GM21619 (cell line): ENCODE data around the gene ASIC4.

Experiments used
- ATAC-seq: cut with Tn5 transposase; IDR thresholded peaks from one replicate; pipeline ENCODE4 v1.9.1; 2021; ENCODE audit not compliant: unreplicated experiment

The ASIC4 gene

DNA sequence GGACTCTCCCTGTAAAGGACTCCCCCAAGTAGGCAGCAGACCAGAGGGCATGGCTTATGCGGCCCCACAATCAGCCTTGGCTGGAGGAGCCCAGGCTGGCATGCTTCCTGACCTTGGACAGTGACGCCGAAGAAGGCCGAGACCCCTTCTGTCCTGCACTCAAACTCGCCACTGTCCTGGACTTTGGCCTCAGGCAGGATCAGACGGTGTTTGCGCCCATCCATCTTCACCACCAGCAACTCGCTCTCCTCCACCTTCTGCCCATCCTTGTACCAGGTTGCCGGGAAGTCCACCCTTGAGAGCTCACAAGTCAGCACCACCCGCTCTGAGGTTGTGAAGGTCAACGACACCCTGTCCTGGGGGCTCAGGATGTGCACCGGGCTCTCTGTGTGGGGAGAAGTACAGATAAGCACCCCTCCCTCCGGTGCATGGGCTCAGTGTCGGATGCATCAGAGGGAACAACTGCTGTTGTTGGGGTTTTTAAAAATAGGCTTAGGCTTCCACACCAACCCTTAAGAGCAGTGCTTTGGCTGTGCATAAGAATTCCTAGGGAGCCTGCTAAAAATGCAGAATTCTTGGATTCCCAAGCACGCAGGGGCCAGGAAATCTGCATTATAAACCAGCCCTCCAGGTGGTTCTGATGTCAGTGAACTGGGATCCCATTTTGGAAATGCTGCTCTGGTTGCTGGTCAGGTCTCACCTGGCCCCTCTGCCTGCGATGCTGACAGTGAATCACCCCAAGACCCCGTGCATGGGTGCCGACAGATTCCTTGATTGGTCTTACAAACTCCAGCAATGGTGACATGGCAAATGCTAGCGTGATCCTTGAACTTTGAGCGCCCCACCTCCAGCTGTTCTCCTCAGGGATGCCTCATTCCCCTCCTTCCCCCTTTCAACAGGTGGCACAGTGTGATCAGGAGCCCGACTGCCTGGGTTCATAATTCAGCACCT is 51.1 kb downstream of the ASIC4 start:
- no peak for ATAC-seq

DNA sequence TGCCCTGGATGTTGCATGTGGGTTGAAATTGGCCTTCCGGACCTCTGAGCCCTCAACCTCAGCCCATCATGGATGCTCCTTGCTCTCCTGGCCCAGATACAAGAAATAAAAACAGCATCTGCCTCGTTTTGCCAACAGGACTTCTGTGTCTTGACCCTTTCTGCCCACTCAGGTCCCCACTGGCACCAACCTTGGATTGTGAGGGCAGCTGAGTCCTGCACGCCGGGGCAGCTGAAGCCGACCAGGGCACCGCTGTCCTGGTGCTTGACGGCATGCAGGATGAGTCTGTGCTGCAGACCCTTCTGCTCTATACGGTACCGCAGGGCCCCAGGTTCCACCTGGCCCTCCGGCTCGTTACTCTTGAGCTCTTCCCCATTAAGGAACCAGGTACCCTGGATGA is 52.4 kb downstream of the ASIC4 start:
- no peak for ATAC-seq

DNA sequence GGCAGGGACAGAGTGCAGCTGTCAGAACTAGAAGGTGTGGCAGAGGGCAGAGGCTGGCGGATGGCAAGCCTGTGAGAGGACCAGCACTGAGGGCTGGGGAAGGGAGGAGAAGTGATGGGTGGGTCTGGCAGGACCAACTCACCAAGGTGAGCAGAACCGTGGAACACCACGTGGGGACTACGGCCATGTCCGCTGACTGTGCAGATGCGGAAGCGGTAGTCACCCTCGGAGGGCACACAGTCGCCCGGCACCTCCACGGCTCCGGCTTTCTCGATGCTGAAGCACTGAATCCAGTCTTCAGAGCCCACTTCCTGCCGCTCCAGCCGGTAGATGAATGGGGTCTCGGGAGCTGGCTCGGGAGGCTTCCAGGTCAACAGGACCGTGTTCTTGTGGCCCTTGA is 52.8 kb downstream of the ASIC4 start:
- no peak for ATAC-seq

DNA sequence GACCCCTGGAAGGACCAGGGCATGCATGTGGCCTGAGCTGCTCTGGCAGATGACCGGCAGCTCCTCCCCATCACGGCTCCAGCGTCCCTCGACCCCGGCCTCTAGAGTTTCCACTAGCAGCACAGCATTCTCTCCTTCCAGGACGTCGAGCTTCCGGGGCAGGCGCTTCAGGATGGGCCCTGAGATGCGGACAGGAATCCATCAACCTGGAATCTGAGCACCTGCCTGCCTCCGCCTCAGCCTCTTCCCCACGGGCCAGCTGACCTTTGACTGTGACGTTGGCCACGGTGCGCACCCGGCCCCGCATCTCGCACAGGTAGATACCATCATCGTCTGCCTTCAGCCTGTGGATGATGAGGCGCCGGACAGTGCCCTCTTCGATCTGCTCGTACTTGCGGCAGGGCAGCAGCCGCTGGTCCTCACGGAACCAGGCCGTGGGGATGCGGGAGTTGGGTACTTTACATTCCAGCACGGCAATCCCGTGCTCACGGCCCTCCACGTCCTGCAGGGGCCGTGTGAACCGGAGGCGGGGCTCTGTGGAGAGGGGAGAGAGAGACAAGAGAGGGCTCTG is 53.6 kb downstream of the ASIC4 start:
- no peak for ATAC-seq

DNA sequence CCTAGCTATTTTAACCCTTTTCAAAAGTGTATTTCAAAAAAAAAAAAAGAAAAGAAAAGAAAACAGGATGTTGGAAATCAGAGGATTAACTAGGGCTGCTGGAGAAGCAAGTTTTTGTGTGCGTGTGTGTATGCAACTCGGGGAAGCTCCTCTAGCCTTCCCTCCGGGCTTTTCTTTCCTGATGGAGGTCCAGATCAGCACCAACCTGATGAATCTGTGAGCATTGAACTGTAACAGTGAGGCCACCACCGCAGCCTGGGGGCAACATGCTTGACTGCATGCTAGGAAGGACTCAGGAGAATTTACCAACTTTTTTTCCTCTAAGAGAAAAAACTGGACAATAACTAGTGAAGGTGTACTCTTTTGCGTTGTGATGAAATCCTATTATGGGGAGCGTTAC is 54.8 kb downstream of the ASIC4 start:
- ATAC-seq, result no peak

DNA sequence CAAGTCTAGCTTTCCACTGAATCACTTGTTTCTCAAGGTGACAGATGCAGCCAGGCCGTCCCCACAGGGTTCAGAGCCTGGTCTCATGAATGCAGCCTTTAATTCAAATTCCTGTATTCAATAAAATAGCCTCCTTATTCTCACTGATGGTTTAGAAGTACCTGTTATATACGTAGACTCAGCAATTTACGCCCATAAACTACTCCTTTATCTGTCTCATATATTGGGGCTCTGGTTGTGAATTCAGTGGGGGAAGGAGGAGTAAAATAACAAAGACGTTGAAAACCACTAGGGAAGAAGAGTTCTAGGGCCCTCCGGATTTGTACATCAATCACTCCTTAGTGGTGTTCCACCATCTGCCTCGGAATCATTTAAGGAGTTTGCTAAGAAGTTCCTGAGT is 55.4 kb downstream of the ASIC4 start:
- no peak for ATAC-seq

DNA sequence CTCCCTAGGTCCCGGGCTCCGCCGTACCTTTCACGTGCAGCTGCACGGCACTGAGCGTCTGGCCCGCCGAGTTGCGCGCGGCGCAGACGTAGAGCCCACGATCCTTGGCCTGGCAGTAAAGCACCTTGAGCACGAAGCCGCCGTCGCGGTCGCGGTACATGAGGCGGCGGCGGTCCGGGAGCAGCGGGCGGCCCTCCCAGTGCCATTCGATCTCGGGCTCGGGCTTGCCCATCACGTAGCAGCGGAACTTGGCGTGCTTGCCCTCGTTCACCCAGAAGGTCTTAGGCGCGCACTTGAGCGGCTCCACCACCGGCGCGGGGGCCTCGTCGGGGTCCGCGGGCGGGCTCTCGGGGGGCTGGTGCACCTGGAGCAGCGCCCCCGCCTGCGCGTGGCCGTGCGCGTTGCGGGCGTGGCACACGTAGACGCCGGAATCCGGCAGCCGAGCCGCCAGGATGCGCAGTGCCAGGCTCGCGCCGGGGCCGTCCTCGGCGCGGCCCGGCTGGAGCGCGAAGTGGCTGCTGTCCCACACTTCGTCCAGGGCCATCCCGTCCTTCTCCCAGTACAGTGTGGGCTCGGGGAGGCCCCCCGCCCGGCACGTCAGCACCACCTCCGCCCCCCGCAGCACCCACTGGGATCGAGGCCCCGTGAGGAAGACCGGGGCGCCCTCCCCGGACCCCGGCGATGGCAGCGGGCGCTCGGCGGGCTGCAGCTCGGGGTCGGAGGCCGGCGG is 56.1 kb downstream of the ASIC4 start:
- ATAC-seq, result no peak

DNA sequence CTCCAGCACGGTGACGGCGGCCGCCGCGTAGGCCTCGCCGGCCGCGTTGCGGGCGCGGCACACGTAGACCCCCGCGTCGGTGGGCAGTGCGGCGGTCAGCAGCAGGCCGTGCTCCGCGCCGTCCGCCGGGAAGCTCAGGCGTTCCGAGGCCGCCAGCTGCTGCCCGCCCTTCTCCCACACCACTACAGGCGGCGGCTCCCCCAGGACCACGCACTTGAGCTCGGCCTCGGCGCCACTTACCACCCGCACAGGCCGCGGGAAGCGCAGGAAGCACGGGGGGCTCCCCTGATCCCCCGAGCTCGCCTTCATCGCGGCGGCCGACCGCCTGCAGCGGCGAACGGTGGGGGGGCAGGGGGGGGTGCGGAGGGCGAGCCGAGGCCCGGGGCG is 56.6 kb downstream of the ASIC4 start:
- no peak for ATAC-seq

DNA sequence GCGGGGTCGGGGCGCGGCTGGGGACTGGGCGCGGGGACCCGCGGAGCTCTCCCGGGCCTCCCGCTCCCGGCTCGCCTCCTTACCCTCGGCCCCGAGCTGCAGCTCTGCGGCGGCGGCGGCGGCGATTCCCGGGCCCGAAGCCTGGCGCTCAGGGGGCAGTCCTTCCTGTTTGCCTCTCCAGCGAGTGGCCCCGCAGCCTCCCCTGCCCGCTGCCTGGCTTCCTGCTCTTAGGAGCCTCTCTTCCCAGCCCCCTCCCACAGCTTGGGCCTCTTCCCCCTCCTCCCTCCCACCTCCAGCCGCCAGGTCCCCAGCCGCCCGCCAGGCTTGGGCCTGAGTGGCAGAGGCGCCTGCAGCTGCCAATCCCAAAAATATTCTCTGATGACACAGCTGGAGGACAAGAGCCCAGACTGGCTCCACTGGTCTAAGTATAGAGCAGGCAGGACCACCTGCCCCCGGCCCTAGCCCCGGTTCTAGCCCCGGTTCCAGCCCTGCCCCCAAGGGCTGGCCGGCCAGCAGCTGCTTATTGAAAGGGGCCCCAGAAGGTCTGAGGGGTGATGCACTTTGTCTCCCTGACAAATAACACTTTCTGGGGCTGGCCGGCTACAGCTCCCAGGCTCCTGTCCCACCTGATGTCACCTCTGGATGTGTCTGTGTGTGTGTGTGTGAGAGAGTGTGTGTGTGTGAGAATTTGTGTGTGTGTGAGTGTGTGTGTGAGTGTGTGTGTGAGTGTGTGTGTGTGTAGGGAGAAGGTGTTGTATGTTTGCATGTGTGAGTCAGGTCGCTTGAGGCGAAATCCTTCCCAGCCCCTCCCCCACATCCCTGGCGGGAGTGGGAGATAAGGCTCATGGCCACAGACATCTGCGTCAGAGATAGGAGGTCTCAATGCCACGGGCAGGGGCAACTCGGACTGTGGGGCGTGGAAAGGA is 57.3 kb downstream of the ASIC4 start, which contains the start of gene OBSL1:
Gene OBSL1, minus strand, starts transcription at position 229 of the 926 bp plus-strand sequence. CDS start 307 bp downstream, outside the sequence.
- ATAC-seq, result no peak

DNA sequence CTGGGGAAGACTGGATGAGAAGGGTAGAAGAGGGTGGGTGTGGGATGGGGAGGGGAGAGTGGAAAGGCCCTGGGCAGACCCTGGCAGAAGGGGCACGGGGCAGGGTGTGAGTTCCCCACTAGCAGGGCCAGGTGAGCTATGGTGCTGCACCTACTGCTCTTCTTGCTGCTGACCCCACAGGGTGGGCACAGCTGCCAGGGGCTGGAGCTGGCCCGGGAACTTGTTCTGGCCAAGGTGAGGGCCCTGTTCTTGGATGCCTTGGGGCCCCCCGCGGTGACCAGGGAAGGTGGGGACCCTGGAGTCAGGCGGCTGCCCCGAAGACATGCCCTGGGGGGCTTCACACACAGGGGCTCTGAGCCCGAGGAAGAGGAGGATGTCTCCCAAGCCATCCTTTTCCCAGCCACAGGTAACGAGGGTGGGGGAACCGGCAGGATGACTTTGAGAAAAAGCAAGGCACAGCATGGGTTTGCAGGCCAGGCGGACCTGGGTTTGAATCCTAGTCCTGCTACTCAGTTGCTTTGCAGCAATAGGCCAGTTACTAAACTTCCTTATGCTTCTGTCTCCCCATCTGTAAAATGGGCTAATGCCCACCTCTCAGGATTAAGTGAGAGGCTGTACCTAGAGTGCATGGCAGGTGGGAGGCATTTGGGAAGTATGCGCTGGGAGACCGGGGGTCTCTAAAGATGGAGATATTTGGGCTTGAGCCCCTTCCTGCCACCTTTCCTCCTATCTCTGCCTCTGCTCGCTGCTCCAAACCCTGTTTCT is 58.1 kb downstream of the ASIC4 start, which contains the start of gene INHA:
Gene INHA, plus strand, starts transcription at position 74 of the 765 bp plus-strand sequence. Its CDS starts 65 bp downstream, at position 139.
- ATAC-seq, result no peak

DNA sequence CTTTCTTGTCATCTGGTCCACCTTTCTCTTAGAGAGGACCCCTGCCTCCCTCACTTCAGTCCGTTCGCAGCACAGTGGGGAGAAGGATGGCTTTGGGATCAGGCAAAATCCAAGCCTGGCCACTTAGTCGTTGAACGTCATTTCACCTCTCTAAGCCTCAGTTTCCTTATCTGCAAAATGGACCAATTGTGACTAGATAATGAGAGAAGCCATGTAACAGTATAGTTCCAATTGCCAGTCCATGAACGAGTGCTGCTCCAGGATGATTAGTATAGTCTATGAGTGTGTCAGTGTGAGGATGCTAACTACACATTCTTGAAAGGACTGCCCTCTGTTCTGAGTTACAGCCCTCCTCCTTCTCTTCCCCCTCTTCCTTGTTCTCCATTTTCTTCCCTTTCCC is 58.9 kb downstream of the ASIC4 start:
- no peak for ATAC-seq

DNA sequence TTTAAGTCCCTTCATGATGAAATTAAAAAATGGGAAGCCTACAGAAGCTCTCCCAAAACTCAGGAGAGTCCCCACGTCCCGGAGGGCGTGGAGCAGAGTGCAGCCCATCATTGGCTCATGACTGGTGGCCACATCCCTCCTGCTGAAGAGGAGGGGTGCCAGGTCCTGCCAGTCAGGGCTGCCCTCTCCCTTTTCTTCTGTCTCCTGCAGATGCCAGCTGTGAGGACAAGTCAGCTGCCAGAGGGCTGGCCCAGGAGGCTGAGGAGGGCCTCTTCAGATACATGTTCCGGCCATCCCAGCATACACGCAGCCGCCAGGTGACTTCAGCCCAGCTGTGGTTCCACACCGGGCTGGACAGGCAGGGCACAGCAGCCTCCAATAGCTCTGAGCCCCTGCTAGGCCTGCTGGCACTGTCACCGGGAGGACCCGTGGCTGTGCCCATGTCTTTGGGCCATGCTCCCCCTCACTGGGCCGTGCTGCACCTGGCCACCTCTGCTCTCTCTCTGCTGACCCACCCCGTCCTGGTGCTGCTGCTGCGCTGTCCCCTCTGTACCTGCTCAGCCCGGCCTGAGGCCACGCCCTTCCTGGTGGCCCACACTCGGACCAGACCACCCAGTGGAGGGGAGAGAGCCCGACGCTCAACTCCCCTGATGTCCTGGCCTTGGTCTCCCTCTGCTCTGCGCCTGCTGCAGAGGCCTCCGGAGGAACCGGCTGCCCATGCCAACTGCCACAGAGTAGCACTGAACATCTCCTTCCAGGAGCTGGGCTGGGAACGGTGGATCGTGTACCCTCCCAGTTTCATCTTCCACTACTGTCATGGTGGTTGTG is 60.4 kb downstream of the ASIC4 start:
- no peak for ATAC-seq

DNA sequence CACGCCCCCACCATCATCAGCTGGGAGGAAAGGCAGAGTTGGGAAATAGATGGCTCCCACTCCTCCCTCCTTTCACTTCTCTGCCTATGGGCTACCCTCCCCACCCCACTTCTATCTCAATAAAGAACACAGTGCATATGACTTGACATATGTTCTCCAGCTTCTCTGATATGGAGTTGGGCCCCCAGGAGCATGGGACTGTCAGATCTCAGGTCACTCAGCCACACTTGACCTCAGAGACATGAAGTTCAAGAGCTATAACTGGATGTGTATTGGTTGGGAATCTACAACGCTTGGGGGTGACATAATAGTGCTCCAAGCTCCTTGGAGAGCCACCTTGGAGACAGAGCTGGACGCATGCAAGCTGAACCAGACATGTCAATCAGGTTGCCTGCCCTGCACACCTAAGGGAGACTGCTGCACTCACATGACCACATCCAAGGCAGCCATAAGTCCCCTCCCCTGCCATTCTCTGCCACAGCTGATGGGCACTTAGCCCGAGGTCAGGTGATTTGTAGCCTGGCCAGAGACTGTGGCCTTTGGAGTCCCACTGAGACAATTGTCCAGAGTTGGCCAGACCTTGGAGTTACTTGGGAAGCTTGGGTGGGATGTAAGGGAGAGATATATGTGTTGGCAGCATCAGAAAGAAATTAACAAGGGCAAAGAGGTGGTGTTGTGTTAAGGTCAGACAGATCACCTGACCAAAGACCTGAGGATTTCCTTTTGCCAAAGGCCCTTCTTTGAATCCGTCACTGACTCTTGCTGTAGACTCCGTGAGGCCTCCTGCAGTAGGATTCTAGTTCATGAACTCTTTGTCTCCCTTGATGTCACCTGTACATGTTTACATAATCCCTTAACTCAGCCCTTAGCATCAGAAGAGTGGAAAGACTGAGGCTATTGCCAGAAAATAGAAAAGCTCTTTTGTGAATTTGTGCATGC is 61.6 kb downstream of the ASIC4 start:
- ATAC-seq, result no peak

DNA sequence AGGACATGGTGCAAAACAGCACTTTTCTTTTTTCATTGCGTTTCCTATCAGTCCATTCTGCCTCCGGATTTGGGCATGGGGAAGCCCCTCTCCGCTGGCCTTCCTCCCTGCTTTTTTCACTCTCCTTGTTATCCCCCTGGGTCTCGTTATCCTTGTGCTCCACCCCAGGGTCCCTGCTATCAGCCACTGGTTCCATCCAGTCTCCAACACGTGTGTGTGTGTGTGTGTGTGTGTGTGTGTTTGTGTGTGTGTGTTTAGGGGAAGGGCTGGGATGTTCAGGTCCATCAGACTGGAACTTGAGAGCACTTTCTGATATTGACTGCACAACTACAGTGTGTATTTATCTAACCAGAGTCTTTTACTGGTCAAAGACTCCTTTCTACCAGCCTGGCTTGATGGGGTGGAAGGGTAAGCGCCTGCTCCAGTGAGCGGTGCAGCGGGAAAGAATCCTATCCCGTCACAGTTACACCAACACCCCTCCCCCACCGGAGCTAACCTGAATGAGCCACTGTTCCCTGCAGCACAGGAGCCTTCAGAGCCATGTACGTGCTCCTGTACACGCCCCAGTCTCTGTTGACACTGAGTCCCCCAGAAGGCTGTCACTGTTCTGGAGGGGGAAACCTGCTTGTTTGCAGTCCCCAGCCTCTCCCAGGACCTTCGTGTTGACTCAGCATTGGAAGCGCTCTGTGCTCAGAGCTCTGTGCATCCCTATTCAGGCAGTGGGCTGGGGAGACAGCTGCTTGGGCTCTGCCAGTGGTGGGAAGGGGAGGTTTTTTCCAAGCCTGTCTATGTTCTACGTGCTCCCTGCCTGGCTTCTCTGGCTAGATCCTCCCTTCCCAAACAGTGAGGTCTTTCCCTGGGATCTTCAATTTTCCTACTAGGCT is 62.5 kb downstream of the ASIC4 start:
- ATAC-seq, result no peak

DNA sequence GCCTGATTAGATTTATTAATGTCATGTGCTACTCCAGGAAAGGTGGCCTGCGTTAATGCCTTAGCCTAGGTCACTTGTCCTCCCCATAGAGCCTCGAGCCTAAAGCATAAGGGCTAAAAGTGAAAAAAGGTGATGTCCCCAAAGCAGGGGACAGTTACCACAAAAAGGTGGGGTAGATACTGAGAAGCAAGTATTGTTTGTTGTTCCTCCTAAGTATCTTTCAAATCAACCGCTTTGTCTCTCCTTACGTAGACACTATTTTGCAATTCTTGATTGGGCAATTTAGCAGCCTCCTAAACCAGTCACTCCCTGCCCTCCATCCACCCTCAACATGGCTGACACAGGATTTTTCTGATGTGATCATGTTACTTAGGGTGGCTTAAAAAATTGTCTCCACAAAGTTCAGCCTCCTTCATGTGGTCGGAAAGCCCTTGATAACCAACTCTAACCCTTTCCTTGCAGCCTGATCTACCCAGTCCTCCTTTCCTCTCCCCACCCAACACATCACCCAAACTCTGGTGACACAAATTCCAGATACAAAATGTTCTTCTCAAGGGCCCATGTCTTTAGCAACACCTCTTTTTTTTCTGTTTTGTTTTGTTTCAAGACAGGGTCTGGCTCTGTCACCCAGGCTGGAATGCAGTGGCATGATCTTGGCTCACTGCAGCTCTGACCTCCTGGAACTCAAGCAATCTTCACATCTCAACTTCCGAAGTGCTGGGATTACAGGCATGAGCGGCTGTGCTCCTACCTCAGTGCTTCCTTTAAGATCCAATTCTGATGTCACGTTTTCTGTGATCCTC is 64.7 kb downstream of the ASIC4 start:
- ATAC-seq, result no peak

DNA sequence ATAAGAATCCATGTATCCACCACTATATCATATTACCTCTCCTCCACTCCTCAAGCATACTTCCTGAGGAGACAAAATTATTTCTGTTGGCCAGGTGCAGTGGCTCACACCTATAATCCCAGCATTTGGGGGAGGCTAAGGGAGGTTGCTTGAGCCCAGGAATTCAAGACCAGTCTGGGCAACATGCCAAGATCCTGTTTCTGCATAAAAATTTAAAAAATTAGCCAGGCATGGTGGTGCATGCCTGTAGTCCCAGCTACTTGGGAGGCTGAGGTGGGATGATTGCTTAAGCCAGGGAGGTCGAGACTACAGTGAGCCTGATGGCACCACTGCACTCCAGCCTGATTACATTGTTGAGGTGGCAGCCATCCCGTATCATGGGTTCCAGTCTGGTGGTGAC is 67.1 kb downstream of the ASIC4 start:
- no peak for ATAC-seq
